DOHH2 (cell line): Measurements from ENCODE around the gene EXOC6B.

Experiments
- H3F3A ChIP-seq: fragments of 200-600 bp; sonication (generic), shearing (Covaris generic); 2 replicates; pipeline ENCODE4 v1.6.0; 2016; ENCODE audit warnings: antibody characterized with exemption, mild to moderate bottlenecking; ENCODE audit not compliant: control insufficient read depth, insufficient read depth
- H3K27ac ChIP-seq: fragments of 200-600 bp; sonication (generic); 2 replicates; pipeline ENCODE4 v1.5.1; 2014; ENCODE audit warnings: low read depth, mild to moderate bottlenecking, low read length, moderate library complexity
- H3K27me3 ChIP-seq: fragments of 200-600 bp; sonication (generic); 2 replicates; pipeline ENCODE4 v1.6.1; 2014; ENCODE audit warnings: mild to moderate bottlenecking, low read length, mixed read lengths; ENCODE audit not compliant: control insufficient read depth
- H3K36me3 ChIP-seq: fragments of 200-600 bp; sonication (generic); 2 replicates; pipeline ENCODE4 v1.6.1; 2014; ENCODE audit warnings: mild to moderate bottlenecking, low read length, moderate library complexity, mixed read lengths; ENCODE audit not compliant: control insufficient read depth
- H3K4me1 ChIP-seq: fragments of 200-600 bp; sonication (generic); 2 replicates; pipeline ENCODE4 v1.6.1; 2014; ENCODE audit warnings: mild to moderate bottlenecking, low read length, mixed read lengths; ENCODE audit not compliant: control insufficient read depth
- H3K4me2 ChIP-seq: fragments of 200-600 bp; sonication (generic); 2 replicates; pipeline ENCODE4 v1.6.0; 2014; ENCODE audit warnings: mild to moderate bottlenecking, low read length, moderate library complexity
- H3K4me3 ChIP-seq: fragments of 200-600 bp; sonication (generic); 2 replicates; pipeline ENCODE4 v1.5.1; 2014; ENCODE audit warnings: mild to moderate bottlenecking, low read length, mixed read lengths
- H3K79me2 ChIP-seq: fragments of 200-600 bp; sonication (generic); 2 replicates; pipeline ENCODE4 v1.6.1; 2014; ENCODE audit warnings: mild to moderate bottlenecking, low read length, mixed read lengths; ENCODE audit not compliant: control insufficient read depth
- H3K9me2 ChIP-seq: fragments of 200-600 bp; sonication (generic); replicated peaks from 2 replicates; pipeline ENCODE4 v1.6.1; 2014; ENCODE audit warnings: mild to moderate bottlenecking, low read length, mixed read lengths; ENCODE audit not compliant: control insufficient read depth
- H3K9me3 ChIP-seq: fragments of 200-600 bp; sonication (generic); 2 replicates; pipeline ENCODE4 v1.6.1; 2014; ENCODE audit warnings: antibody characterized with exemption, low read length, mixed read lengths; ENCODE audit not compliant: control insufficient read depth, insufficient read depth
- H4K20me1 ChIP-seq: fragments of 200-600 bp; sonication (generic); 2 replicates; pipeline ENCODE4 v1.6.0; 2014; ENCODE audit warnings: low read depth, mild to moderate bottlenecking, antibody characterized with exemption, low read length, moderate library complexity; ENCODE audit not compliant: control insufficient read depth, insufficient read depth
- EZH2phosphoT487 ChIP-seq: fragments of 200-600 bp; sonication (generic); IDR thresholded peaks from 2 replicates; pipeline ENCODE4 v1.6.1; 2017; ENCODE audit warnings: borderline replicate concordance, mild to moderate bottlenecking, antibody characterized with exemption, low read length, moderate library complexity, mixed read lengths
- TF ChIP-seq, protein P1 (sequence below): fragments of 200-600 bp; sonication (generic); IDR thresholded peaks from one replicate; pipeline ENCODE4 v1.5.1; 2014; ENCODE audit warnings: antibody characterized with exemption, mild to moderate bottlenecking, low read depth, low read length; ENCODE audit not compliant: poor library complexity, severe bottlenecking

Gene EXOC6B

GRCh38 chr2:72138921-72139381, 686.9 kb downstream of the EXOC6B start:
- H3K4me3 ChIP-seq, result no peak overlapping the region
- H3F3A ChIP-seq, result no peaks in the 10 kb centered on the region
- no peak for TF ChIP-seq EZH2phosphoT487
- TF ChIP-seq, protein P1, sequence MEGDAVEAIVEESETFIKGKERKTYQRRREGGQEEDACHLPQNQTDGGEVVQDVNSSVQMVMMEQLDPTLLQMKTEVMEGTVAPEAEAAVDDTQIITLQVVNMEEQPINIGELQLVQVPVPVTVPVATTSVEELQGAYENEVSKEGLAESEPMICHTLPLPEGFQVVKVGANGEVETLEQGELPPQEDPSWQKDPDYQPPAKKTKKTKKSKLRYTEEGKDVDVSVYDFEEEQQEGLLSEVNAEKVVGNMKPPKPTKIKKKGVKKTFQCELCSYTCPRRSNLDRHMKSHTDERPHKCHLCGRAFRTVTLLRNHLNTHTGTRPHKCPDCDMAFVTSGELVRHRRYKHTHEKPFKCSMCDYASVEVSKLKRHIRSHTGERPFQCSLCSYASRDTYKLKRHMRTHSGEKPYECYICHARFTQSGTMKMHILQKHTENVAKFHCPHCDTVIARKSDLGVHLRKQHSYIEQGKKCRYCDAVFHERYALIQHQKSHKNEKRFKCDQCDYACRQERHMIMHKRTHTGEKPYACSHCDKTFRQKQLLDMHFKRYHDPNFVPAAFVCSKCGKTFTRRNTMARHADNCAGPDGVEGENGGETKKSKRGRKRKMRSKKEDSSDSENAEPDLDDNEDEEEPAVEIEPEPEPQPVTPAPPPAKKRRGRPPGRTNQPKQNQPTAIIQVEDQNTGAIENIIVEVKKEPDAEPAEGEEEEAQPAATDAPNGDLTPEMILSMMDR, result no peak
- H4K20me1 ChIP-seq, result no peaks in the 10 kb centered on the region
- H3K27me3 ChIP-seq, result no peaks in the 10 kb centered on the region
- no peaks in the 10 kb centered on the region for H3K4me1 ChIP-seq
- H3K36me3 ChIP-seq, result no peaks in the 10 kb centered on the region
- no peak overlapping the region for H3K4me2 ChIP-seq
- H3K9me2 ChIP-seq, result no peaks in the 10 kb centered on the region
- no peak overlapping the region for H3K27ac ChIP-seq
- H3K9me3 ChIP-seq, result no peaks in the 10 kb centered on the region
- no peaks in the 10 kb centered on the region for H3K79me2 ChIP-seq

DNA sequence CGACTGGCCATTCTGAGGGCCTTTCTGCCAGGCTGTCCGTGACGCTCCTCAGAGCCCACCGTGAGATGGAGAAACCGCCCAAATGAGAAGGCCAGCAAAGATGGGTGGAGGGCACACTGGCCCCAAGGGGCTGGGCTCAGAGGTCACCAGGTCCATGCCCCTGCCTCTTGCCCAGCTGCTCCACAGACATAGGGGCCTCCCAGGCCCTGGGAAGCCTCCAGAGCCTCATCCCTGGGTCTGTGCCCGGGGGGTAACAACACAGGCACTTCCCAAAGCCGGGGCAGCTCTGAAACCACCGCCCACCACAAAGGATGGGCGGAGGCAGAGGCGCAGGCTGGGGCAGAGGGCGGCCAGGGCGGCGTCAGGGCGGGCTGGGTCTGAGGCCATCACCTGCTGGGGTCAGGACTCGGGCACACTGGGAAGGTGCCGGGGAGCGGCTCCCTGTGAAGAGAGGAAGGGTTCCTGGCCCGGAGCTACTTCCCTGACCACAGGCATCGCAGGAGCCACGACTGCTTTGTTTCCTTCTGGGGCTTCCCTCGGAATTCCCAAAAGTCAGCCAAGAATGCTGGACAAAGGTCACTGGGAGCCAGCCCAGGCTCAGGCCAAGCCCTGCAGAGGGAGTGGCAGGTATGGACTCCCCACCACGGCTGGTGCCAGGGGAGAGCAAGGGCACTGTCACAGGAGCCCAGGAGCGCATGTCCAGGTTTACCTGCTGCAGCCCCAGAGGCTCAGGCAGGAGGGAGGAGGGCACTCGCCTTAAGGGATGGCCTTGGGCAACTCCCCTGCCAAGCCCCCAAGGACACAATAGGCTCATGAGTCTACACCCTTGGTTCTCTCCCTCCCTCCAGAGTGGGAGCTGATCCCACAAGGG, 687.6 kb downstream of the EXOC6B start:
- no peak overlapping the region for H3K4me3 ChIP-seq
- no peak overlapping the region for H3K4me2 ChIP-seq
- H3K27ac ChIP-seq, result no peak overlapping the region
- no peak for TF ChIP-seq EZH2phosphoT487
- TF ChIP-seq, protein P1, result no peak
- no peaks in the 10 kb centered on the region for H3K4me1 ChIP-seq
- no peaks in the 10 kb centered on the region for H3K36me3 ChIP-seq
- H3K9me2 ChIP-seq, result no peaks in the 10 kb centered on the region
- no peaks in the 10 kb centered on the region for H4K20me1 ChIP-seq
- H3K79me2 ChIP-seq, result no peaks in the 10 kb centered on the region
- H3K9me3 ChIP-seq, result no peaks in the 10 kb centered on the region
- no peaks in the 10 kb centered on the region for H3K27me3 ChIP-seq
- no peaks in the 10 kb centered on the region for H3F3A ChIP-seq

- no peak overlapping the region for H3K27ac ChIP-seq
- no peaks in the 10 kb centered on the region for H3K79me2 ChIP-seq
- no peaks in the 10 kb centered on the region for H3F3A ChIP-seq
- TF ChIP-seq, protein P1, result peak; percentile 92
- no peak for TF ChIP-seq EZH2phosphoT487
- no peaks in the 10 kb centered on the region for H3K36me3 ChIP-seq
- no peaks in the 10 kb centered on the region for H4K20me1 ChIP-seq
- no peak overlapping the region for H3K4me3 ChIP-seq
- no peaks in the 10 kb centered on the region for H3K9me3 ChIP-seq
- H3K4me2 ChIP-seq, result no peak overlapping the region
- no peaks in the 10 kb centered on the region for H3K27me3 ChIP-seq
- H3K4me1 ChIP-seq, result no peaks in the 10 kb centered on the region
- H3K9me2 ChIP-seq, result no peaks in the 10 kb centered on the region
Observed at GRCh38 chr2:72137498-72138010, 688.3 kb downstream of the EXOC6B start.
